Stimulated activated CD8-positive, alpha-beta memory T cell treated with anti-CD3 and anti-CD28 coated beads, Interleukin-12 subunit alpha, Interleukin-12 subunit beta, amount 100 ng/mL, for 24 hours (primary cell): ENCODE results near the gene SPRR3.
"Not testable (repeated sequence)": the region's sequence is repeated elsewhere in the genome, so short reads cannot be mapped to it uniquely, and the experiment has no call there.

Source experiments
- DNase-seq: peaks from one replicate; pipeline ENCODE4 v3.0.0-alpha.2; 2020; ENCODE audit errors: extremely low read depth

SPRR3 gene

GRCh38 chr1:152983743-152984142 is 17.8 kb upstream of the SPRR3 start, which contains the start of gene SPRR1A:
Gene SPRR1A, plus strand, starts transcription at chr1:152984081. Its CDS starts 1,150 bp downstream, at chr1:152985231.
- no peak for DNase-seq

- DNase-seq = no peak
Measured at GRCh38 chr1:152986578-152986977, 15.0 kb upstream of the SPRR3 start.

- no peak for DNase-seq
Measured at GRCh38 chr1:152993186-152993585, 8.4 kb upstream of the SPRR3 start.

- no peak for DNase-seq
Measured at GRCh38 chr1:152995842-152996241, 5.7 kb upstream of the SPRR3 start.

- no peak for DNase-seq
Measured at GRCh38 chr1:152996633-152997400, 4.7 kb upstream of the SPRR3 start.

GRCh38 chr1:152997901-152998300 is 3.6 kb upstream of the SPRR3 start:
- DNase-seq = no peak

GRCh38 chr1:152998476-152998875 is 3.1 kb upstream of the SPRR3 start:
- DNase-seq = no peak

GRCh38 chr1:152999818-153000217 is 1.7 kb upstream of the SPRR3 start:
- DNase-seq = no peak

- no peak for DNase-seq
Measured at GRCh38 chr1:153000294-153000693, 1.3 kb upstream of the SPRR3 start.

- not testable (repeated sequence) for DNase-seq
Measured at GRCh38 chr1:153011235-153011758, 9.7 kb downstream of the SPRR3 start.

- not testable (repeated sequence) for DNase-seq
Measured at GRCh38 chr1:153021829-153022228, 20.3 kb downstream of the SPRR3 start.

- DNase-seq = not testable (repeated sequence)
Measured at GRCh38 chr1:153022340-153022739, 20.8 kb downstream of the SPRR3 start.

GRCh38 chr1:153023109-153023508 is 21.6 kb downstream of the SPRR3 start:
- no peak for DNase-seq

GRCh38 chr1:153024413-153024812 is 22.9 kb downstream of the SPRR3 start:
- no peak for DNase-seq

- no peak for DNase-seq
Measured at GRCh38 chr1:153025797-153026196, 24.2 kb downstream of the SPRR3 start.

- no peak for DNase-seq
Measured at GRCh38 chr1:153028766-153029165, 27.2 kb downstream of the SPRR3 start.

- no peak for DNase-seq
Measured at GRCh38 chr1:153030895-153031294, 29.3 kb downstream of the SPRR3 start, which contains the start of gene SPRR1B. Gene SPRR1B, plus strand, starts transcription at chr1:153031203. Its CDS starts 1,143 bp downstream, at chr1:153032346.

- no peak for DNase-seq
Measured at GRCh38 chr1:153032073-153032472, 30.5 kb downstream of the SPRR3 start.

- no peak for DNase-seq
Measured at GRCh38 chr1:153032677-153033308, 31.2 kb downstream of the SPRR3 start.

GRCh38 chr1:153035211-153035610 is 33.7 kb downstream of the SPRR3 start:
- no peak for DNase-seq

- no peak for DNase-seq
Measured at GRCh38 chr1:153040950-153041631, 39.5 kb downstream of the SPRR3 start, which contains the start of gene SPRR2D. Gene SPRR2D, minus strand, starts transcription at chr1:153041120. Its CDS starts 774 bp downstream, at chr1:153040346.

- no peak for DNase-seq
Measured at GRCh38 chr1:153049211-153049610, 47.7 kb downstream of the SPRR3 start.
